IPS-15b (cell line): Measurements from ENCODE around the gene KANSL3.

Source experiments
- H3K27me3 ChIP-seq: one replicate; pipeline ENCODE4 v1.6.1; 2013; ENCODE audit warnings: low read length; ENCODE audit not compliant: control insufficient read depth, insufficient read depth
- H3K36me3 ChIP-seq: one replicate; pipeline ENCODE4 v1.6.1; 2013; ENCODE audit warnings: low read length; ENCODE audit not compliant: control insufficient read depth, insufficient read depth
- H3K4me1 ChIP-seq: one replicate; pipeline ENCODE4 v1.6.1; 2013; ENCODE audit warnings: mild to moderate bottlenecking, low read length; ENCODE audit not compliant: control insufficient read depth, insufficient read depth
- H3K4me3 ChIP-seq: one replicate; pipeline ENCODE4 v1.5.1; 2013; ENCODE audit warnings: low read depth, low read length
- H3K9ac ChIP-seq: one replicate; pipeline ENCODE4 v1.6.1; 2013; ENCODE audit warnings: low read depth, mild to moderate bottlenecking, low read length
- H3K9me3 ChIP-seq: one replicate; pipeline ENCODE4 v1.6.1; 2013; ENCODE audit warnings: mild to moderate bottlenecking, low read length; ENCODE audit not compliant: control insufficient read depth, insufficient read depth

Gene KANSL3

GRCh38 chr2:96596596-96596995 is 41.5 kb downstream of the KANSL3 start:
- H3K36me3 ChIP-seq, result peaks cover 34% of the 10 kb centered on the region
- H3K4me3 ChIP-seq, result no peak overlapping the region
- H3K4me1 ChIP-seq, result no peaks in the 10 kb centered on the region
- no peak overlapping the region for H3K9ac ChIP-seq
- no peaks in the 10 kb centered on the region for H3K9me3 ChIP-seq
- no peaks in the 10 kb centered on the region for H3K27me3 ChIP-seq

- no peaks in the 10 kb centered on the region for H3K9me3 ChIP-seq
- H3K36me3 ChIP-seq, result peaks cover 25% of the 10 kb centered on the region
- no peak overlapping the region for H3K9ac ChIP-seq
- H3K4me1 ChIP-seq, result no peaks in the 10 kb centered on the region
- no peaks in the 10 kb centered on the region for H3K27me3 ChIP-seq
- H3K4me3 ChIP-seq, result no peak overlapping the region
These were observed 43.4 kb downstream of the KANSL3 start for GRCh38 chr2:96594691-96595152.

GRCh38 chr2:96594282-96594681 is 43.8 kb downstream of the KANSL3 start:
- H3K9ac ChIP-seq, result no peak overlapping the region
- H3K27me3 ChIP-seq, result no peaks in the 10 kb centered on the region
- H3K36me3 ChIP-seq, result peaks cover 25% of the 10 kb centered on the region
- no peak overlapping the region for H3K4me3 ChIP-seq
- H3K4me1 ChIP-seq, result no peaks in the 10 kb centered on the region
- H3K9me3 ChIP-seq, result no peaks in the 10 kb centered on the region

- Histone ChIP-seq H3K4me1 (no peaks in the 10 kb centered on the region), H3K9ac (no peak overlapping the region), H3K36me3 (peaks cover 19% of the 10 kb centered on the region), H3K4me3 (no peak overlapping the region), H3K27me3 (no peaks in the 10 kb centered on the region), H3K9me3 (no peaks in the 10 kb centered on the region)
These were observed 46.6 kb downstream of the KANSL3 start for GRCh38 chr2:96591494-96591893.

GRCh38 chr2:96591054-96591453 is 47.1 kb downstream of the KANSL3 start:
- no peaks in the 10 kb centered on the region for H3K4me1 ChIP-seq
- peaks cover 19% of the 10 kb centered on the region for H3K36me3 ChIP-seq
- H3K4me3 ChIP-seq, result no peak overlapping the region
- no peaks in the 10 kb centered on the region for H3K9me3 ChIP-seq
- no peak overlapping the region for H3K9ac ChIP-seq
- H3K27me3 ChIP-seq, result no peaks in the 10 kb centered on the region

GRCh38 chr2:96587843-96588242 is 50.3 kb downstream of the KANSL3 start:
- Histone ChIP-seq H3K27me3 (no peaks in the 10 kb centered on the region), H3K36me3 (no peaks in the 10 kb centered on the region), H3K4me1 (no peaks in the 10 kb centered on the region), H3K4me3 (no peak overlapping the region), H3K9ac (no peak overlapping the region), H3K9me3 (no peaks in the 10 kb centered on the region)

- Histone ChIP-seq H3K36me3 (no peaks in the 10 kb centered on the region), H3K9me3 (no peaks in the 10 kb centered on the region), H3K4me1 (no peaks in the 10 kb centered on the region), H3K27me3 (no peaks in the 10 kb centered on the region), H3K9ac (no peak overlapping the region), H3K4me3 (no peak overlapping the region)
These were observed 54.1 kb downstream of the KANSL3 start for GRCh38 chr2:96584017-96584416.

GRCh38 chr2:96580771-96581170 is 57.3 kb downstream of the KANSL3 start:
- Histone ChIP-seq H3K27me3 (no peaks in the 10 kb centered on the region), H3K9me3 (no peaks in the 10 kb centered on the region), H3K9ac (no peak overlapping the region), H3K4me3 (no peak overlapping the region), H3K36me3 (no peaks in the 10 kb centered on the region), H3K4me1 (no peaks in the 10 kb centered on the region)

GRCh38 chr2:96579422-96579821 is 58.7 kb downstream of the KANSL3 start:
- Histone ChIP-seq H3K9me3 (no peaks in the 10 kb centered on the region), H3K27me3 (no peaks in the 10 kb centered on the region), H3K4me3 (no peak overlapping the region), H3K36me3 (no peaks in the 10 kb centered on the region), H3K9ac (no peak overlapping the region), H3K4me1 (no peaks in the 10 kb centered on the region)

- H3K4me3 ChIP-seq, result no peak overlapping the region
These were observed 59.4 kb downstream of the KANSL3 start for GRCh38 chr2:96578731-96579130.

GRCh38 chr2:96577501-96577900 is 60.6 kb downstream of the KANSL3 start:
- H3K27me3 ChIP-seq, result no peaks in the 10 kb centered on the region
- no peaks in the 10 kb centered on the region for H3K4me1 ChIP-seq
- no peaks in the 10 kb centered on the region for H3K36me3 ChIP-seq
- no peaks in the 10 kb centered on the region for H3K9me3 ChIP-seq
- no peak overlapping the region for H3K9ac ChIP-seq
- no peak overlapping the region for H3K4me3 ChIP-seq

More at GRCh38 chr2:96578731-96579130, 59.4 kb downstream of the KANSL3 start:
- H3K9me3 ChIP-seq, result no peaks in the 10 kb centered on the region
- no peaks in the 10 kb centered on the region for H3K36me3 ChIP-seq
- no peaks in the 10 kb centered on the region for H3K4me1 ChIP-seq
- H3K9ac ChIP-seq, result no peak overlapping the region
- no peaks in the 10 kb centered on the region for H3K27me3 ChIP-seq

- Histone ChIP-seq H3K27me3 (no peaks in the 10 kb centered on the region), H3K9ac (no peak overlapping the region), H3K4me1 (no peaks in the 10 kb centered on the region), H3K4me3 (no peak overlapping the region), H3K36me3 (no peaks in the 10 kb centered on the region), H3K9me3 (no peaks in the 10 kb centered on the region)
These were observed 62.2 kb downstream of the KANSL3 start for GRCh38 chr2:96575785-96576456.
